GM12872 (cell line): ENCODE measurements around the gene SUN2.

ENCODE experiments used
- CTCF ChIP-seq: IDR thresholded peaks from 3 replicates; pipeline ENCODE4 v1.5.1; 2011; ENCODE audit warnings: low read depth, mild to moderate bottlenecking, low read length, moderate library complexity; ENCODE audit not compliant: insufficient read depth

The SUN2 gene

DNA sequence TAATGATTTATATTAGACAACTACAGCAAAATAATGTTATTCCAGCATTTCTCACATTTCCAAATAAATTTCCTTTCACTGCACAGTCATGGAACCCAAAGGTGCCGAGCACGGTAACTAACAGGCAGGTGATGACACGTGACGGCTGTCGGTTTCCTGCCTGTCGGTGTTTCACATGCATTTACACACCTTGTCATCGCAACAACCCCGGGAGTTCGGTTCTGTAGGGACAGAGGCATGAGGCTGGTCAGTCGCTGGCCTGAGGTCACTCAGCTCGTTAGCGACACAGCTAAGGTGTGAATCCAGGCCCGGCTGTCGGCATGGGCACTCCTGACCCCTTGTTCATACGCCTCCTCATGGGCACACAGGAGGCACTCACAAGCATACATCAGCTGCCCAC is 28.2 kb upstream of the SUN2 start:
- TF ChIP-seq CTCF, result no peak

DNA sequence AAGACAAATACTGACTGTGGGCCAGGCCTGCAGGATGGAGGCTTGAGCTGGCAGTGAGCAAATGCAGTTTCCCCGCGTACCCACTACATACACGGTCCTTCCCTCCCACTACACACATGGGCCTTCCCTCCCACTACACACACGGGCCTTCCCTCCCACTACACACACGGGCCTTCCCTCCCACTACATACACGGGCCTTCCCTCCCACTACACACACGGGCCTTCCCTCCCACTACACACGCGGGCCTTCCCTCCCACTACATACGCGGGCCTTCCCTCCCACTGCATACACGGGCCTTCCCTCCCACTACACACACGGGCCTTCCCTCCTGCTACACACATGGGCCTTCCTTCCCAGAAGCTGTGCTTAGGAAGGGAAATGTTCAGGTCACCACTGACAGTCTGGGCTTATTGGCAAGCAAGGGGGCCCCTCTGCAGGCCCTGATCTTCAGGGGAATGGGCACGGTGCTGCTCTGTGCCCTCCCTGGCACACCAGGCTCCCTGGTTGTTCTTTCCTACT is 27.4 kb upstream of the SUN2 start:
- no peak for TF ChIP-seq CTCF

- TF ChIP-seq CTCF, result no peak
Observed at GRCh38 chr22:38782402-38783094, 26.8 kb upstream of the SUN2 start.

- TF ChIP-seq CTCF, result no peak
Observed at GRCh38 chr22:38781033-38781432, 25.2 kb upstream of the SUN2 start.

GRCh38 chr22:38777087-38777671 is 21.4 kb upstream of the SUN2 start:
- TF ChIP-seq CTCF, result no peak

- TF ChIP-seq CTCF, result no peak
Observed at GRCh38 chr22:38776086-38776485, 20.3 kb upstream of the SUN2 start.

DNA sequence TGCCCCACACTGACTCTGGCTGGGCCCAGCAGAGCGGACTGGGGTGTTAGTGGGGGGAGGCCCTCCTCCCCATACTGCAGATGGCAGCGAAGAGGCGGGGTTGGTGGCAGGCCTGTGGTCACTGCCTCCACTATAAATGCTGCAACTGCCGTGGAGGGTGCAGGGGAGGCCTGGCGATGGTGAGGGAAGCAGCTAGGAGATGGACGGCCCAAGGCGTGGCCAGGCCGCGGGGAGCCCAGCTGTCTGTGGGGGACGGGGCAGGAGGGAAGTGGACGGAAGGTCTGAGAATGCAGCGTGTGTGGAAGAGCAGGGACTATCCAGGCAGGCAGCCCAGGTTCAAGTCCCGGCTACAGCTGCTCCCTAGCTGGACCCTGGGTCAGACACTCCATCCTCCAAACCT is 19.9 kb upstream of the SUN2 start:
- no peak for TF ChIP-seq CTCF
